Mesodermal cell (in vitro differentiated cells): ENCODE results near the gene IBA57.
"Not testable (repeated sequence)": the region's sequence is repeated elsewhere in the genome, so short reads cannot be mapped to it uniquely, and the experiment has no call there.

Experiments
- H3K27ac ChIP-seq: 2 replicates; pipeline ENCODE4 v1.7.0; 2013; ENCODE audit warnings: mild to moderate bottlenecking, low read depth, low read length, moderate library complexity; ENCODE audit not compliant: severe bottlenecking
- H3K36me3 ChIP-seq: 2 replicates; pipeline ENCODE4 v1.7.1; 2013; ENCODE audit warnings: mild to moderate bottlenecking, low read length, moderate library complexity; ENCODE audit not compliant: control insufficient read depth, insufficient read depth
- H3K4me1 ChIP-seq: one replicate; pipeline ENCODE4 v1.7.1; 2013; ENCODE audit warnings: mild to moderate bottlenecking, low read length; ENCODE audit not compliant: insufficient read depth, control insufficient read depth, poor library complexity, severe bottlenecking
- H3K4me3 ChIP-seq: 2 replicates; pipeline ENCODE4 v1.7.0; 2013; ENCODE audit warnings: low read length, control low read depth, mild to moderate bottlenecking; ENCODE audit not compliant: insufficient read depth, poor library complexity, severe bottlenecking; ENCODE audit errors: extremely low read depth
- H3K9me3 ChIP-seq: 2 replicates; pipeline ENCODE4 v1.7.1; 2013; ENCODE audit warnings: mild to moderate bottlenecking, low read length, moderate library complexity; ENCODE audit not compliant: control insufficient read depth
- WGBS, 2 experiments: methylation state at CpG; one replicate each; pipeline ENCODE4 v1.1.5; 2013; ENCODE audit warnings: missing lambda C conversion rate in 2 of 2; ENCODE audit not compliant: insufficient coverage in 2 of 2; 5-methylcytosine and 5-hydroxymethylcytosine counted together

Gene IBA57

DNA sequence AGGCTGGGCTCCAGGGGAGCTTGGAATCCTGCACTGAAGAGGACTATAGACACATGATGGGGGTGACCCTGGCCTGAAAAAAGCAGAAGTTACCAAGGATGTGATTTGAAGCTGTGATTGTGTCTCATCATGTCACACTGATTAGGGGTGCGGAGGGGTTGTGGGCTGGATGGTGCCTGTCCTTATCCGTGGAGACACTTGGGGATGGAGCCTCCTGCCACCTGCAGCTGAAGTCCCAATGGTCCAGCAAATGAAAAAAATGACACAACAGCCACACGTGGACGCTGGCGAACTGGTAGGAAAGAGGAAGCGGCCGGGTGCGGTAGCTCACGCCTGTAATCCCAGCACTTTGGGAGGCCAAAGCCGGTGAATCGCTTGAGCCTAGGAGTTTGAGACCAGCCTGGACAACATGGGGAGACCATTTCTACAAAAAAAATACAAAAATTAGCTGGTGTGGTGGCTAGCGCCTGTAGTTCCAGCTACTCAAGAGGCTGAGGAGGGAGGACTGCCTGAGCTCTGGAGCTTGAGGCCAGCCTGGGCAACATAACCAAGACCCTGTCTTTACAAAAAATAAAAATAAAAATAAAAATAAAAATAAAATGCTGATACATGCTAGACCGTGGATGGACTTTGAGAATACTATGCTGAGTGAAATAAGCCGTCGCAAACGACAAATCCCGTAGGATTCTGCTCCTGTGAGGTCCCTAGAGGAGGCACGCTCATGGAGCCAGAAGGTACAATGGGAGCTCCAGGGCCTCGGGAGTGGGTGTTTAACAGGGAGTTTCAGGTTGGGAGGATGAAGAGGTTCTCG lies 838 bp upstream of the IBA57 start:
- Histone ChIP-seq H3K9me3 (no peaks in the 10 kb centered on the region), H3K36me3 (no peaks in the 10 kb centered on the region), H3K4me3 (peak overlapping the region; percentile 55), H3K4me1 (peaks cover 18% of the 10 kb centered on the region), H3K27ac (peak overlapping the region; percentile 71)
- WGBS, 2 experiments = 67 to 71% methylated on average over 17 to 20 of the region's 20 CpGs

DNA sequence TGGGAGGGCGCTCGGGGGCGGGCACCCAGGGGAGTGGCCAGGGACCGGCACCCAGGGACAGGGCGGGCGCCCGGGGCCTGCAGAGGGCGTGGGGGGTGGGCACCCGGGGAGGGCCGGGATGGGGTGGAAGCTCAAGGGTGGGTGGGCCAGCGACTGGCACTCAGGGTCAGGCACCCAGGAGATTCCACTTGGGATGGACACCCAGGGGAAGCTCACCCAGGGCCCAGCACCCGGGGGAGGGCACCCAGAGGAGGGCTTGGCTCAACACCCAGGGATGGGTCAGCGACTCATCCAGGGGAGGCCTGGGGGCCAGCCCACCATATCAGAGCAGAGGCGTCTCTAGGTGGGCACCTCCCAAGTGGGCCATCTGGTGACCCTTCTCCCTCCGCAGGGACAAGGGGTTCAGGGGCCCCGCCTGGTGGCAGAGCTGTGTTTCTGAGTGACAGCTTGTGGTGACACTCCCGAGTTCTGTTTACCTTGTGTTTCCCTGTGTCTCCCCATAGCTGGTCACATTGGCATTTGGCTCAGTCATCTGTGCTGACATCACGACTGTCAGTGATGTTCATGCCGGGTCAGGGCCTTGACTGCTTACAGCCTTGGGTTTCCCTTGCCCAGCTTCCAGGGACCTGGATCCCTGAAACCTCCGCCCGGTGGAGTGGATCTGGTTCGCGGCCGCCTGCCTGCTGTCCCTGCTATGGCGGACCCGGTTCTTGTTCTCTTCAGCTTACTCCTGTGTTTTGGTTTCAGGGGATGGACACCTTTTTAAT lies 749 bp downstream of the IBA57 start:
- 13 to 38% methylated on average over 5 to 16 of the region's 26 CpGs for WGBS, 2 experiments
- Histone ChIP-seq H3K27ac (peak overlapping the region; percentile 99), H3K4me3 (peak overlapping the region; percentile 55), H3K9me3 (no peaks in the 10 kb centered on the region), H3K4me1 (peaks cover 18% of the 10 kb centered on the region), H3K36me3 (no peaks in the 10 kb centered on the region)

GRCh38 chr1:228168563-228169270 lies 3.1 kb downstream of the IBA57 start:
- H3K4me3 ChIP-seq = no peak overlapping the region
- 91 to 93% methylated on average over 11 to 12 of the region's 12 CpGs for WGBS, 2 experiments
- no peaks in the 10 kb centered on the region for H3K36me3 ChIP-seq
- H3K27ac ChIP-seq = no peak overlapping the region
- H3K9me3 ChIP-seq = no peaks in the 10 kb centered on the region
- H3K4me1 ChIP-seq = peaks cover 3% of the 10 kb centered on the region

- H3K4me1 ChIP-seq = peaks cover 3% of the 10 kb centered on the region
- no peak overlapping the region for H3K4me3 ChIP-seq
- WGBS, 2 experiments = 80% methylated on average over 1 of the region's 2 CpGs; no CpG with 5 or more reads in 1 of the 2 experiments
- no peak overlapping the region for H3K27ac ChIP-seq
- no peaks in the 10 kb centered on the region for H3K9me3 ChIP-seq
- no peaks in the 10 kb centered on the region for H3K36me3 ChIP-seq
Observed at GRCh38 chr1:228169345-228169744, 3.7 kb downstream of the IBA57 start.

GRCh38 chr1:228170666-228171065 lies 5.1 kb downstream of the IBA57 start:
- WGBS, 2 experiments = 89 to 96% methylated on average over 4 to 5 of the region's 7 CpGs
- no peaks in the 10 kb centered on the region for H3K9me3 ChIP-seq
- H3K4me3 ChIP-seq = no peak overlapping the region
- no peak overlapping the region for H3K27ac ChIP-seq
- no peaks in the 10 kb centered on the region for H3K4me1 ChIP-seq
- H3K36me3 ChIP-seq = peaks cover 4% of the 10 kb centered on the region

DNA sequence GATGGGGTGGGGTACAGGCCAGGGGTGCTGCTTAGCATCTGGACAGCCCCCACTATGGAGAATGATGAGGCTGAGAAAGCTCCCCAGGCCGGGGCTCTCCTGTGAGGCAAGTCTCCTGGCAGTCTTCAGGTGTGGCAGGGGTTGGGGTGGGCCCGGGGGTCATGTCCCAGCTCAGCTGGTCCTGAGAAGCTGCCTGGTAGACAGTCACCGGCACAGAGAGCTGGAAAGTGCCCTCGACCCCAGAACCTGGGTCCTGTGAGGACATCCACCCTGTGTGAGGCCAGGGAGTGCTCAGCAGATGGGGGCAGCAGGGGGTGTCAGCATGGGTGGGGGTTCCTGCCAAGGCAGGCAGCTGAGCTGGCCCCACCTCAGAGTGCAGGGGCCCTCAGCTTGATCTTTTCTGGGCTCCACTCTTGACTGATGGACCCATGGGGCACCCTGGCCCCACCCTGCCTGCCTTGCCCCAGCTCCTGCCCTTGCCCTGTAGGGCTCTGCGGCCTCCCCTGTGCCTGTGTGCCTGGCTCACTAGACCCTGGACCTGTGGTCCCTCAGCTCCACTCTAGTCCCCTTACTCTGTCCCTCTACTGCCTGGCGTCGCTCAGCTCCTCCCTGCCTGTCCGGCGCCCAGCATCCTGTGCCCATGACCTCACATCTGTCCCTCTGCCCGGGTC lies 5.8 kb downstream of the IBA57 start:
- H3K36me3 ChIP-seq = peaks cover 4% of the 10 kb centered on the region
- no peak overlapping the region for H3K27ac ChIP-seq
- no peak overlapping the region for H3K4me3 ChIP-seq
- no peaks in the 10 kb centered on the region for H3K9me3 ChIP-seq
- no peaks in the 10 kb centered on the region for H3K4me1 ChIP-seq
- 77 to 80% methylated on average over 10 of the region's 10 CpGs for WGBS, 2 experiments

- no peaks in the 10 kb centered on the region for H3K9me3 ChIP-seq
- no peak overlapping the region for H3K4me3 ChIP-seq
- 91 to 93% methylated on average over 14 to 18 of the region's 21 CpGs for WGBS, 2 experiments
- peaks cover 4% of the 10 kb centered on the region for H3K36me3 ChIP-seq
- no peak overlapping the region for H3K27ac ChIP-seq
- no peaks in the 10 kb centered on the region for H3K4me1 ChIP-seq
Observed at GRCh38 chr1:228172591-228173527, 7.3 kb downstream of the IBA57 start.

- 91 to 92% methylated on average over 16 to 20 of the region's 69 CpGs for WGBS, 2 experiments
- H3K4me1 ChIP-seq, H3K4me3 ChIP-seq, H3K9me3 ChIP-seq, H3K36me3 ChIP-seq, H3K27ac ChIP-seq: not testable (repeated sequence)
Observed at GRCh38 chr1:228173528-228174481, 8.2 kb downstream of the IBA57 start.
